Fibroblast of lung (primary cell): ENCODE data around the gene IL21R. TPM values are rescaled to one million over a fixed set of nuclear protein-coding genes. Genes with fewer than 3 reads are reported as not detected.

Experiments
- DNase-seq, 2 donors: peaks; one replicate each; pipeline versions ENCODE4 v3.0.0 to v3.0.0-alpha.2; 2010; ENCODE audit warnings: low read depth in 2 of 2
- H2AFZ ChIP-seq: 2 replicates; pipeline ENCODE4 v1.5.1; 2012; ENCODE audit warnings: low read length, control low read depth, inconsistent platforms
- H3K27ac ChIP-seq: 2 replicates; pipeline ENCODE4 v1.5.1; 2011; ENCODE audit warnings: low read length, control low read depth; ENCODE audit not compliant: insufficient read depth
- H3K27me3 ChIP-seq: 2 replicates; pipeline ENCODE4 v1.5.1; 2011; ENCODE audit warnings: mild to moderate bottlenecking, low read length; ENCODE audit not compliant: control insufficient read depth, insufficient read depth
- H3K36me3 ChIP-seq: 2 replicates; pipeline ENCODE4 v1.5.1; 2011; ENCODE audit warnings: low read length; ENCODE audit not compliant: control insufficient read depth, insufficient read depth
- H3K4me1 ChIP-seq: 2 replicates; pipeline ENCODE4 v1.5.1; 2011; ENCODE audit warnings: low read length; ENCODE audit not compliant: control insufficient read depth, insufficient read depth; ENCODE audit errors: extremely low read depth
- H3K4me2 ChIP-seq: 2 replicates; pipeline ENCODE4 v1.5.1; 2011; ENCODE audit warnings: low read length, control low read depth; ENCODE audit not compliant: insufficient read depth; ENCODE audit errors: extremely low read depth
- H3K4me3 ChIP-seq, 4 experiments: fragments of 200-600 bp in 1 of 4; sonication (generic) in 1 of 4; replicated peaks in 1 of 4; 2 replicates each; pipeline ENCODE4 v1.5.1; 2011 to 2016; ENCODE audit warnings: low read length in 4 of 4, low read depth in 3 of 4, mild to moderate bottlenecking in 3 of 4, control low read depth in 2 of 4, inconsistent platforms in 1 of 4, mixed read lengths in 1 of 4; ENCODE audit not compliant: insufficient read depth in 1 of 4; ENCODE audit errors: control extremely low read depth in 1 of 4
- H3K79me2 ChIP-seq: 2 replicates; pipeline ENCODE4 v1.5.1; 2012; ENCODE audit warnings: mild to moderate bottlenecking, low read length, inconsistent platforms; ENCODE audit not compliant: control insufficient read depth, insufficient read depth
- H3K9ac ChIP-seq: 2 replicates; pipeline ENCODE4 v1.5.1; 2011; ENCODE audit warnings: mild to moderate bottlenecking, low read length, control low read depth; ENCODE audit not compliant: insufficient read depth
- H3K9me3 ChIP-seq: 2 replicates; pipeline ENCODE4 v1.5.1; 2012; ENCODE audit warnings: low read depth, low read length; ENCODE audit not compliant: control insufficient read depth, insufficient read depth
- H4K20me1 ChIP-seq: 2 replicates; pipeline ENCODE4 v1.5.1; 2011; ENCODE audit warnings: low read length; ENCODE audit not compliant: control insufficient read depth, insufficient read depth; ENCODE audit errors: extremely low read depth
- EZH2 ChIP-seq: IDR thresholded peaks from 2 replicates; pipeline ENCODE4 v1.5.1; 2012; ENCODE audit warnings: low read length, control low read depth, mild to moderate bottlenecking; ENCODE audit errors: missing control alignments
- polyA plus RNA-seq, 2 donors: library from polyadenylated mRNA; depleted of rRNA in 1 of 2; stranded (reverse) in 1 of 2; unstranded in 1 of 2; fragments of >200 nt; gene quantifications; 2 replicates each; pipeline ENCODE4 v1.2.1, GENCODE V29; 2011 to 2012; ENCODE audit warnings: missing spikeins in 1 of 2
- total RNA-seq: library from RNA; depleted of rRNA; stranded (reverse); fragments of >200 nt; gene quantifications from 2 replicates; pipeline ENCODE4 v1.2.1, GENCODE V29; 2014
- TF ChIP-seq, protein P1 (sequence below), 2 donors: IDR thresholded peaks in 1 of 2; conservative IDR thresholded peaks in 1 of 2; 1 replicate in 1 of 2; 2 replicates in 1 of 2; pipeline ENCODE4 v1.5.1; 2011 to 2012; ENCODE audit warnings: low read length in 2 of 2, control low read depth in 1 of 2, inconsistent platforms in 1 of 2, low read depth in 1 of 2, mild to moderate bottlenecking in 1 of 2

The IL21R gene
- total and polyA plus RNA-seq, 2 donors (not counting 1 experiment from before 2014, with no cell fraction given): 0.95 to 7.4 TPM

DNA sequence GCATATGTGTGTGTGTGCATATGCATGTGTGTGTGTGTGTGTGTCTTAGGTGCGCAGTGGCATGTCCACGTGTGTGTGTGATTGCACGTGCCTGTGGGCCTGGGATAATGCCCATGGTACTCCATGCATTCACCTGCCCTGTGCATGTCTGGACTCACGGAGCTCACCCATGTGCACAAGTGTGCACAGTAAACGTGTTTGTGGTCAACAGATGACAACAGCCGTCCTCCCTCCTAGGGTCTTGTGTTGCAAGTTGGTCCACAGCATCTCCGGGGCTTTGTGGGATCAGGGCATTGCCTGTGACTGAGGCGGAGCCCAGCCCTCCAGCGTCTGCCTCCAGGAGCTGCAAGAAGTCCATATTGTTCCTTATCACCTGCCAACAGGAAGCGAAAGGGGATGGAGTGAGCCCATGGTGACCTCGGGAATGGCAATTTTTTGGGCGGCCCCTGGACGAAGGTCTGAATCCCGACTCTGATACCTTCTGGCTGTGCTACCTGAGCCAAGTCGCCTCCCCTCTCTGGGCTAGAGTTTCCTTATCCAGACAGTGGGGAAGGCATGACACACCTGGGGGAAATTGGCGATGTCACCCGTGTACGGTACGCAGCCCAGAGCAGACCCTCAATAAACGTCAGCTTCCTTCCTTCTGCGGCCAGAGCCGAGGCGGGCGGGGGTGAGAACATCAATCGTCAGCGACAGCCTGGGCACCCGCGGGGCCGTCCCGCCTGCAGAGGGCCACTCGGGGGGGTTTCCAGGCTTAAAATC is 47.6 kb downstream of the IL21R start:
- no peak overlapping the region for H3K4me2 ChIP-seq
- no peak overlapping the region for H2AFZ ChIP-seq

DNA sequence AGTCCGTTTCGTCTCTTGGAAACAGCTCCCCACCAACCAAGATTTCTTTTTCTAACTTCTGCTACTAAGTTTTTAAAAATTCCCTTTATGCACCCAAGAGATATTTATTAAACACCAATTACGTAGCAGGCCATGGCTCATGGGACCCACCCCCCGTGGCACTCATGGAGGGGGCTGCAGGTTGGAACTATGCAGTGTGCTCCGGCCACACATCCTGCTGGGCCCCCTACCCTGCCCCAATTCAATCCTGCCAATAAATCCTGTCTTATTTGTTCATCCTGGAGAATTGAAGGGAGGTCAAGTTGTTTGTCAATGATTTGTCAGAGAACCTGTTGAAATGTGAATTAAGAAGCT is 48.2 kb downstream of the IL21R start:
- DNase-seq: no peak
- no peaks in the 10 kb centered on the region for H3K9me3 ChIP-seq
- H3K27ac ChIP-seq: no peak overlapping the region
- H3K36me3 ChIP-seq: no peaks in the 10 kb centered on the region
- no peaks in the 10 kb centered on the region for H4K20me1 ChIP-seq
- H3K4me2 ChIP-seq: no peak overlapping the region
- no peaks in the 10 kb centered on the region for H3K27me3 ChIP-seq
- no peak overlapping the region for H2AFZ ChIP-seq
- peaks cover 6% of the 10 kb centered on the region for H3K4me1 ChIP-seq
- H3K4me3 ChIP-seq: no peak overlapping the region
- H3K79me2 ChIP-seq: no peaks in the 10 kb centered on the region
- TF ChIP-seq, protein P1, sequence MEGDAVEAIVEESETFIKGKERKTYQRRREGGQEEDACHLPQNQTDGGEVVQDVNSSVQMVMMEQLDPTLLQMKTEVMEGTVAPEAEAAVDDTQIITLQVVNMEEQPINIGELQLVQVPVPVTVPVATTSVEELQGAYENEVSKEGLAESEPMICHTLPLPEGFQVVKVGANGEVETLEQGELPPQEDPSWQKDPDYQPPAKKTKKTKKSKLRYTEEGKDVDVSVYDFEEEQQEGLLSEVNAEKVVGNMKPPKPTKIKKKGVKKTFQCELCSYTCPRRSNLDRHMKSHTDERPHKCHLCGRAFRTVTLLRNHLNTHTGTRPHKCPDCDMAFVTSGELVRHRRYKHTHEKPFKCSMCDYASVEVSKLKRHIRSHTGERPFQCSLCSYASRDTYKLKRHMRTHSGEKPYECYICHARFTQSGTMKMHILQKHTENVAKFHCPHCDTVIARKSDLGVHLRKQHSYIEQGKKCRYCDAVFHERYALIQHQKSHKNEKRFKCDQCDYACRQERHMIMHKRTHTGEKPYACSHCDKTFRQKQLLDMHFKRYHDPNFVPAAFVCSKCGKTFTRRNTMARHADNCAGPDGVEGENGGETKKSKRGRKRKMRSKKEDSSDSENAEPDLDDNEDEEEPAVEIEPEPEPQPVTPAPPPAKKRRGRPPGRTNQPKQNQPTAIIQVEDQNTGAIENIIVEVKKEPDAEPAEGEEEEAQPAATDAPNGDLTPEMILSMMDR (conservative IDR thresholded peaks at IDR 0.05 in 1 of 2, IDR thresholded peaks at IDR 0.05 in 1 of 2; ENCODE audit: low read depth in 1 of 2, low read length in 2 of 2): no peak
- no peak for TF ChIP-seq EZH2
- no peak overlapping the region for H3K9ac ChIP-seq

More for the DNA sequence above, 47.6 kb downstream of the IL21R start:
- Histone ChIP-seq H3K36me3 (no peaks in the 10 kb centered on the region), H3K4me3 (no peak overlapping the region), H3K27ac (no peak overlapping the region), H4K20me1 (no peaks in the 10 kb centered on the region), H3K9me3 (no peaks in the 10 kb centered on the region), H3K9ac (no peak overlapping the region), H3K27me3 (no peaks in the 10 kb centered on the region), H3K79me2 (no peaks in the 10 kb centered on the region), H3K4me1 (peaks cover 6% of the 10 kb centered on the region)
- DNase-seq: no peak
- TF ChIP-seq, protein P1 (conservative IDR thresholded peaks at IDR 0.05 in 1 of 2, IDR thresholded peaks at IDR 0.05 in 1 of 2; ENCODE audit: low read depth in 1 of 2, low read length in 2 of 2): no peak
- TF ChIP-seq EZH2: no peak

DNA sequence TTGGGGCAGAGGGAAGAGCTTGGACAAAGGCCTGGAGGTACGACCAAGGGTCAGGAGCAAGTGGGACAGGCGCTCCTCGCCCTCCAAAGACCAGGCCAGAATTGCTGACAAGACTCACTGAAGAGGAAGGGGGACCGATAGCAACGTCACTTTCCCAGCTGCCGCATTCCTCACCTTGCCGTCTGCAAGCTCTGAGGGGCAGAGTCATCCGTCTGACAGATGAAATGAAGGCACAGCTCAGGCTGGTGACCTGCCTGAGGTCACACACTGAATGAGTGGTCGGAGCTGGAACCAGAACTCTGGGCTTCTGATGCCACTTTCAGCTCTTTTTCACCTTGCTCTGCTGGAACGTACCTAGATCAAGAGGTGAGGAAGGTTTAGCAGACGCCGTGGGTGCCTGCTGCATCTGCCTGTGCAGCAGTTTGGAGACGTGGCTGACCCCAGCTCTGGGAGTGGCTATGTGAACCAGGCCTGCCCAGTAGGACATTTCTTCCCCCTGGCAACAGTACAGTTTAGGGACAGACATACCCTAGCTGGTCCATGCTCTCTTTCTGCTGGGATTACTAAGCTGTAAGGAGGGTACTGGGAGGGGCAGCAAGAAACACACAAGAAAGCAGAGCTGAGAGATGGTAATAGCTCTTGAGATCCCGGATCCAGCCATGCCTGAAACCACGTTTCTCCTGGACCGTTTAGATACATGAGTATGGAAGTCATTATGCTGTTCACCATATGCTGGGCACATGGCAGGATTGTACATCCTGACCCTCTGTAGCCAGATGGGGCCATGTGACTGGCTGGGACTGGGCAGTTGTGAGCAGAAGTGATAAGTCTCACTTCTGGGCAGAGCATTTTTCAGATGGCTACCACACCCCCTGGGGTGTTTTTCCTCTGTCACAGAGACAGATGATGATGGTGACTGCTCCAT is 50.9 kb downstream of the IL21R start:
- Histone ChIP-seq H3K4me1 (peaks cover 6% of the 10 kb centered on the region), H2AFZ (no peak overlapping the region), H3K4me2 (no peak overlapping the region), H3K27ac (no peak overlapping the region), H3K9ac (no peak overlapping the region), H3K9me3 (no peaks in the 10 kb centered on the region), H3K27me3 (no peaks in the 10 kb centered on the region), H3K79me2 (no peaks in the 10 kb centered on the region), H4K20me1 (no peaks in the 10 kb centered on the region), H3K4me3 (no peak overlapping the region), H3K36me3 (no peaks in the 10 kb centered on the region)
- TF ChIP-seq, protein P1 (conservative IDR thresholded peaks at IDR 0.05 in 1 of 2, IDR thresholded peaks at IDR 0.05 in 1 of 2; ENCODE audit: low read depth in 1 of 2, low read length in 2 of 2): no peak
- no peak for TF ChIP-seq EZH2
- no peak for DNase-seq
